Prostate gland (tissue), 2 donors: Measurements from ENCODE around the gene CELF2. TPM values are rescaled to one million over a fixed set of nuclear protein-coding genes. Genes with fewer than 3 reads are reported as not detected.

Experiments used
- DNase-seq: peaks from one replicate; pipeline ENCODE4 v3.0.0-alpha.2; 2019; ENCODE audit warnings: low spot score
- H3K27ac ChIP-seq, 2 donors: fragments of 200-600 bp; sonication (generic); 2 replicates each; pipeline ENCODE4 v1.5.1; 2017 to 2019
- H3K27me3 ChIP-seq: fragments of 200-600 bp; sonication (generic); replicated peaks from 2 replicates; pipeline ENCODE4 v1.5.1; 2019; ENCODE audit not compliant: insufficient read depth
- H3K36me3 ChIP-seq, 2 donors: fragments of 200-600 bp; sonication (generic); 1 replicate in 1 of 2; 2 replicates in 1 of 2; pipeline versions ENCODE4 v1.5.1 to v1.8.1; 2017 to 2019
- H3K4me1 ChIP-seq: fragments of 200-600 bp; sonication (generic); replicated peaks from 2 replicates; pipeline ENCODE4 v1.5.1; 2019
- H3K4me3 ChIP-seq, 2 donors: fragments of 200-600 bp; sonication (generic); 2 replicates each; pipeline ENCODE4 v1.5.1; 2017 to 2019
- H3K9me3 ChIP-seq: fragments of 200-600 bp; sonication (generic); 2 replicates; pipeline ENCODE4 v1.5.1; 2017
- POLR2A ChIP-seq: fragments of 450-650 bp; IDR thresholded peaks from one replicate; pipeline ENCODE4 v1.6.1; 2016; ENCODE audit warnings: antibody characterized with exemption, mild to moderate bottlenecking
- POLR2AphosphoS5 ChIP-seq: sonication (generic); formaldehyde crosslinking; IDR thresholded peaks from one replicate; pipeline ENCODE4 v1.6.1; 2017; ENCODE audit warnings: antibody characterized with exemption
- WGBS: methylation state at CpG from one replicate; pipeline ENCODE4 v1.1.5; 2018; 5-methylcytosine and 5-hydroxymethylcytosine counted together
- intact Hi-C: fragments of 100-400 bp; cut with DNase I; formaldehyde crosslinking; loops from one replicate; pipeline ENCODE4 v1.14.2; 2022
- total RNA-seq, 2 donors: library from RNA; depleted of rRNA; stranded (reverse); fragments of >200 nt; gene quantifications; one replicate each; pipeline ENCODE4 v1.1.0, GENCODE V29; 2016
- TF ChIP-seq, protein P1 (sequence below), 4 experiments: fragments of 200-600 bp in 2 of 4; fragments of 450-650 bp in 2 of 4; sonication (generic) in 2 of 4; IDR thresholded peaks; 1 replicate in 3 of 4; 2 replicates in 1 of 4; pipeline ENCODE4 v1.5.1; 2016 to 2019; ENCODE audit warnings: antibody characterized with exemption in 4 of 4, mild to moderate bottlenecking in 2 of 4, moderate library complexity in 2 of 4

Gene CELF2
- total RNA-seq, 2 donors from 2014 or later, result 19.2 to 43.2 TPM

- TF ChIP-seq, protein P1, sequence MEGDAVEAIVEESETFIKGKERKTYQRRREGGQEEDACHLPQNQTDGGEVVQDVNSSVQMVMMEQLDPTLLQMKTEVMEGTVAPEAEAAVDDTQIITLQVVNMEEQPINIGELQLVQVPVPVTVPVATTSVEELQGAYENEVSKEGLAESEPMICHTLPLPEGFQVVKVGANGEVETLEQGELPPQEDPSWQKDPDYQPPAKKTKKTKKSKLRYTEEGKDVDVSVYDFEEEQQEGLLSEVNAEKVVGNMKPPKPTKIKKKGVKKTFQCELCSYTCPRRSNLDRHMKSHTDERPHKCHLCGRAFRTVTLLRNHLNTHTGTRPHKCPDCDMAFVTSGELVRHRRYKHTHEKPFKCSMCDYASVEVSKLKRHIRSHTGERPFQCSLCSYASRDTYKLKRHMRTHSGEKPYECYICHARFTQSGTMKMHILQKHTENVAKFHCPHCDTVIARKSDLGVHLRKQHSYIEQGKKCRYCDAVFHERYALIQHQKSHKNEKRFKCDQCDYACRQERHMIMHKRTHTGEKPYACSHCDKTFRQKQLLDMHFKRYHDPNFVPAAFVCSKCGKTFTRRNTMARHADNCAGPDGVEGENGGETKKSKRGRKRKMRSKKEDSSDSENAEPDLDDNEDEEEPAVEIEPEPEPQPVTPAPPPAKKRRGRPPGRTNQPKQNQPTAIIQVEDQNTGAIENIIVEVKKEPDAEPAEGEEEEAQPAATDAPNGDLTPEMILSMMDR (IDR thresholded peaks at IDR 0.05), result no peak
- no peak for TF ChIP-seq POLR2AphosphoS5
- TF ChIP-seq POLR2A, result no peak
- Histone ChIP-seq H3K9me3 (no peaks in the 10 kb centered on the region), H3K4me3 (no peak overlapping the region), H3K27ac (no peak overlapping the region), H3K27me3 (no peaks in the 10 kb centered on the region), H3K4me1 (no peaks in the 10 kb centered on the region), H3K36me3 (no peaks in the 10 kb centered on the region)
- DNase-seq, result no peak
- WGBS, result 56% methylated on average over 6 of the region's 6 CpGs
- intact Hi-C loops, result no loop called here
These were observed 128.9 kb downstream of the CELF2 start for GRCh38 chr10:11146402-11147171.

DNA sequence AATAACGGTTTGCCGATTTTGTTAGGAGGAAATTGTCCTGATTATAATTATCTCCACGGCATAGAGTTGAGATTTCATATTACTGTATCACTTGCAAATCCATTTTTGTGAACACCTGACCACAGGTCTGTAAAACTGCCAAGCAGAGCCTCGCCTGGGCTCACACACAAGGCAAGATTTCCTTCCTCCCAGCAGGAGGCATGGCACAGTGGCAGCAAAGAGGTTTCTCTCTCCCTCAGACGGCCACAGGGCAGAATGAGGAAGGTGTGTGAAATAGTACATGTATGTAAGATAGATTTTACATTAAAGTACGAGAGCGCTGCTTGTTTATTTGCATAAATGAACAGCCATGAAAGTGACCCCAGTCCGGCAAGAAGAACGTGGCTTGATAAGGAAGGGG, 130.1 kb downstream of the CELF2 start:
- no peak for DNase-seq
- Histone ChIP-seq H3K36me3 (no peaks in the 10 kb centered on the region), H3K4me3 (no peak overlapping the region), H3K4me1 (no peaks in the 10 kb centered on the region), H3K27ac (no peak overlapping the region), H3K9me3 (no peaks in the 10 kb centered on the region), H3K27me3 (no peaks in the 10 kb centered on the region)
- TF ChIP-seq POLR2AphosphoS5 (no peak), POLR2A (no peak)
- TF ChIP-seq, protein P1 (IDR thresholded peaks at IDR 0.05), result no peak
- WGBS, result 79% methylated on average over 9 of the region's 9 CpGs
- intact Hi-C loops, result no loop called here

GRCh38 chr10:11148142-11149028, 130.7 kb downstream of the CELF2 start:
- Histone ChIP-seq H3K9me3 (no peaks in the 10 kb centered on the region), H3K4me1 (no peaks in the 10 kb centered on the region), H3K36me3 (no peaks in the 10 kb centered on the region), H3K4me3 (no peak overlapping the region), H3K27ac (no peak overlapping the region), H3K27me3 (no peaks in the 10 kb centered on the region)
- TF ChIP-seq, protein P1 (IDR thresholded peaks at IDR 0.05), result no peak
- TF ChIP-seq POLR2A, result no peak
- TF ChIP-seq POLR2AphosphoS5, result no peak
- 83% methylated on average over 10 of the region's 10 CpGs for WGBS
- intact Hi-C loops, result no loop called here
- no peak for DNase-seq

DNA sequence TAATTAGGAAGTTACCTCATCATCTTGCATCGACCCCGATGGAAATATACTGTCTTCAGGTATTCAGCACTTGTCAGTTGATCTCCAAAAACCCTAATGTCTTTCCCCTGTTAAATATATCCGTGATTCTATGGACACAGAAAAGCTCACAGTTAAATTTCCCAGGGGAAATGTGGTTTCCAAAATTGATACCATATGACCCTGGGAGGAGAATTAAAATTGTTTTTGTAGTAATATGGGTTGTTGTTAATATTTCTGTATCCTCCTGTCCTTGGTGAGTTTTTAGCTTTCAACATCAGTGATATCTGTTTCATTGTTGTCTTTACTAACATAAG, 132.1 kb downstream of the CELF2 start:
- H3K9me3 ChIP-seq, result no peaks in the 10 kb centered on the region
- 91% methylated on average over 3 of the region's 3 CpGs for WGBS
- intact Hi-C loops, result no loop called here
- no peak overlapping the region for H3K4me3 ChIP-seq
- H3K4me1 ChIP-seq, result no peaks in the 10 kb centered on the region
- DNase-seq, result no peak
- no peaks in the 10 kb centered on the region for H3K27me3 ChIP-seq
- H3K36me3 ChIP-seq, result no peaks in the 10 kb centered on the region
- TF ChIP-seq POLR2AphosphoS5 (no peak), POLR2A (no peak)
- TF ChIP-seq, protein P1 (IDR thresholded peaks at IDR 0.05), result no peak
- H3K27ac ChIP-seq, result no peak overlapping the region
